Brain microvascular endothelial cell (primary cell): Measurements from ENCODE around the gene SPATS1.

Experiments
- DNase-seq: peaks from one replicate; pipeline ENCODE4 v3.0.0-alpha.2; 2020
- H3K27ac ChIP-seq: fragments of 250-450 bp; sonication (Bioruptor Pico); 2 replicates; pipeline ENCODE4 v1.5.1; 2020; ENCODE audit warnings: mild to moderate bottlenecking, moderate library complexity
- H3K27me3 ChIP-seq: fragments of 250-450 bp; sonication (Bioruptor Pico); replicated peaks from 2 replicates; pipeline ENCODE4 v1.5.1; 2020; ENCODE audit warnings: mild to moderate bottlenecking
- H3K36me3 ChIP-seq: fragments of 250-450 bp; sonication (Bioruptor Pico); replicated peaks from 2 replicates; pipeline ENCODE4 v1.5.1; 2020; ENCODE audit warnings: mild to moderate bottlenecking
- H3K4me3 ChIP-seq: 2 replicates; pipeline ENCODE4 v1.5.1; 2011; ENCODE audit warnings: low read depth, mild to moderate bottlenecking, control low read depth, low read length, moderate library complexity
- CTCF ChIP-seq: IDR thresholded peaks from 2 replicates; pipeline ENCODE4 v1.5.1; 2011; ENCODE audit warnings: low read depth, mild to moderate bottlenecking, moderate library complexity, low read length, control low read depth, inconsistent platforms; ENCODE audit errors: missing control alignments
- in situ Hi-C: cut with HindIII; loops from 2 replicates; pipeline ENCODE4 v1.10.0; 2017; ENCODE audit warnings: low sequenced_read_pairs, low pct_ligation_motif_present

The SPATS1 gene

DNA sequence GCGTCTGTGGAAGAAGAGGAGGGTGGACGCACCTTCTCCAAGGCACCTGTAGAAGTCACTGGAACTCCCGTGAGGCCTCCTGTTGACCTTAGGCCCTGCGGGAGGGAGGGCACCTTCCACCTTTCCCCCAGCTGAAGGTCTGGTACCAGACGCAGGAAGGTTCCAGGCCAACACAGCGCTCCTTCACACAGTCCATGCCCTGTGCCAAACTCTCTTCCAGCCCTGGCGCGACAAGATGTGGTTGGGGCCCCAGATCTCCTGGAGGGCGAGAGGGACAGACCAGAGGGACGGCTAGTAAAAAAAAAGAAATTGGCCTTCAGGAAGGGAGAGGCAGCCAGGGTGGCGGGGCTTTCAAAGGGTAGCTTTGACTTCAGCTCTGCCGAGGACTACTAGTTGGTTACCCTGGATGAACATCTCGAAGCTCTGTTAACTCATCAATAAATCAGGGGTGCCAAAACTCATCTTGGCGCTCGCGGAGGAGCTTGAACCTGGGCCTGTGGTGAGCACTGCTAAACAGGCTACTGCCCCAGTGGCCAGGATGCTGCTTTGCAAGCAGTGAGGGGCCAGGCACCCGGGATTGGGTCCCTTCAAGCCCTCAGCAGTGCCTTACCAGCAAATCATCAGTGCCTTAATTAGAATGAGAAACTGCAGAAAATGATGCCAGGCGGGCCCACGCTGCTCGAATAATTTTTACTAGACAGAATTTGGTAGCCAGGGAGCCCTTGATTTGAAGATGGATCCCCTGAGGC is 44.2 kb upstream of the SPATS1 start:
- peaks cover 23% of the 10 kb centered on the region for H3K27me3 ChIP-seq
- no peak overlapping the region for H3K4me3 ChIP-seq
- in situ Hi-C loops = no loop called here
- peak; percentile 12 for TF ChIP-seq CTCF
- no peak overlapping the region for H3K27ac ChIP-seq
- peaks cover 22% of the 10 kb centered on the region for H3K36me3 ChIP-seq
- no peak for DNase-seq

- H3K36me3 ChIP-seq = peaks cover 27% of the 10 kb centered on the region
- in situ Hi-C loops = no loop called here
- TF ChIP-seq CTCF = no peak
- no peak overlapping the region for H3K4me3 ChIP-seq
- H3K27ac ChIP-seq = no peak overlapping the region
- H3K27me3 ChIP-seq = peaks cover 23% of the 10 kb centered on the region
- no peak for DNase-seq
Observed at GRCh38 chr6:44298864-44299263, 43.6 kb upstream of the SPATS1 start.

GRCh38 chr6:44300292-44300823 is 42.1 kb upstream of the SPATS1 start:
- DNase-seq = no peak
- Histone ChIP-seq H3K27me3 (peaks cover 23% of the 10 kb centered on the region), H3K36me3 (peaks cover 39% of the 10 kb centered on the region), H3K27ac (no peak overlapping the region), H3K4me3 (no peak overlapping the region)
- TF ChIP-seq CTCF = no peak
- in situ Hi-C loops = no loop called here

DNA sequence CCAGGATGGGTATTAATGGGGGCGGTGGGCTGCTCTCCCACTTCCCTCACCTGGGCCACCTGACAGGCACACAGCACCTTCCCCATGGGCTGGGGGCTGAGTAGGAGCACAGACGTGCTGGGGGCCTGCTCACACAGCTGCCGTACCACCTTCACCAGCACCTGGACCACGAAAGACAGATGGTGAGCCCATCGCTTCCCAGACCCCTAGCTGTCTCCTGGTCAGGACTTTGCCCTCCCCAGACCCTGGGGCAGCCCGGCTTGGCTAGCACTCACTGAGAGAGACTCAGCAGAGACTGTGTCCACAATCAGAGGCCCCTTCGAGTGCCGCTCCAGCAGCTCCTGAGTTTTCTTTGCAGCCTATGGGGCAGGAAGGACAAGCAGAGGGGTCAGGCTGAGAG is 41.3 kb upstream of the SPATS1 start:
- H3K36me3 ChIP-seq = peaks cover 46% of the 10 kb centered on the region
- no peak for DNase-seq
- no peak overlapping the region for H3K27ac ChIP-seq
- H3K4me3 ChIP-seq = no peak overlapping the region
- peaks cover 18% of the 10 kb centered on the region for H3K27me3 ChIP-seq
- in situ Hi-C loops = no loop called here
- no peak for TF ChIP-seq CTCF

- Histone ChIP-seq H3K27ac (no peak overlapping the region), H3K27me3 (peaks cover 11% of the 10 kb centered on the region), H3K4me3 (no peak overlapping the region), H3K36me3 (peaks cover 51% of the 10 kb centered on the region)
- no peak for DNase-seq
- TF ChIP-seq CTCF = no peak
- in situ Hi-C loops = no loop called here
Observed at GRCh38 chr6:44301782-44302564, 40.5 kb upstream of the SPATS1 start.
